ENCODE results near the gene APOD.
A peak's percentile ranks its signal among the peaks of the same experiment; 100 is the strongest.

The APOD gene

DNA sequence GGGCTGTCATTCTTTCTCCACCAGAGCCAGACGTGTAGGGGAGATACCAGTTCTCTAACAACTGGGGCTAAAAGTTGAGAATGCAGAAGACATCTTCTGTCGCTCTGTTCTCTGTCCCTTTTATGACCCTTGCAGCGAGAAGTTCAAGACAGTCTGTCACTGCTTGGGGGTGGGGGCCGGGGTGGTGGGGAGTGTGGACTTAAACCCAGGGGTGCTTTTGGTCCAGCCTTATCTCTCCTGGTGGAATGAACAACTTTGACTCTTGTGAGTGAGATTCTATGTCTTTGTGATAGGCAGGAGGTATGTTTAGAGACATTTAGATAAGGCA is 767 bp upstream of the APOD start:
- DNase-seq: no peak

GRCh38 chr3:195582947-195583346 is 793 bp downstream of the APOD start:
- no peak for DNase-seq

DNA sequence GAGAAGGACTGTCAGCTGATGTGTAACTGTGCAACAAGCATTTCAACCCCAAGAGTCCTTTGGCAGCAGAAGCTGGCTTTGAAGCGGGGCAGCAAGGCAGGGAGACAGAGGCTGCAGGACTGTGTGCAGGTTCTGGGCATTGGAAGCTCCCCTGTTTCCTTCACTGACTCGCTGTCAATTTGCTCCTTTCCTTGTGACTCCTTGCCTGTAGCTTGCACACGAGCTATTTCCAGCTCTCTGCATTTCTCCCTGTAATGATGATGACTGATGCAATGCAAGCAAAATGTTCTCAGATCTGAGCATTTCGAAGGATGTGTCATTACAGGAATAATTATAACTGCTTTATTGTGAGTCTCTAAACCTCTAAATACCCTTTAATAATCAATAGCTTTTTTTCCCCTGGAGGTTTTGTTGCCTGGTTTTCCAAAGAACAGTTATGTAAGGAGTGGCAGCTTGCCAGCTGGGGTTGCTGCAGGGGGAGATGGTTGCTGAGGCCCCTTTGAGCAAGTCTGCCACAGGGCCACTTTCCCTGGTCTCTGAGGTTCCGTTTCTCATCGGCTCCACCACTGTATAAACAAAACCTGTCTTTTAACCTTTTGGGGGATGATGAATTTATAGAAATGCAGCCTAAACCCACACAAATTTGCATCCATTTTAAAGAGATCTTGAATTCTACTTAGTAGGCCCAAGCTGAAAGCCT is 2.8 kb downstream of the APOD start:
- DNase-seq: peak in 1 of 3 donors; percentile 26

DNA sequence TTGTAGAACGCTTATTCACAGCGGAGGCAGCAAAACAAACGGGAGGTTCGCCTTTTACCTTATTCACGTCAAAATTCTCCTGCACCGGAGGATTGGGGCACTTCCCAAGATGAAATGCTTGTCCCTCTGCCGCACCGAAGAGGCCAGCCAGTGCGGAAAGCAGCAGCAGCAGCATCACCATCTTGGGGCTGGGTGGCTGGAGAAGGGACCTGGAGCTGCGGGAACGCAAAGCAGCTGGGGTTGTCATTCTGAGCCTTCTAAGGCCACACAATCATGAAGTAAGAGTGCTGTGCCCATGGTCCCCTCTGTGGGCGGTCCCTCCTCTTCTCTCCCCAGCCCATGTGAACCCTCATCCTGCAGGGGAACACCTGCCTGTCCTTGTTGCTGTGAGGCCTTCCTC is 4.5 kb downstream of the APOD start:
- DNase-seq: no peak

GRCh38 chr3:195578565-195578964 is 5.2 kb downstream of the APOD start:
- DNase-seq: no peak

DNA sequence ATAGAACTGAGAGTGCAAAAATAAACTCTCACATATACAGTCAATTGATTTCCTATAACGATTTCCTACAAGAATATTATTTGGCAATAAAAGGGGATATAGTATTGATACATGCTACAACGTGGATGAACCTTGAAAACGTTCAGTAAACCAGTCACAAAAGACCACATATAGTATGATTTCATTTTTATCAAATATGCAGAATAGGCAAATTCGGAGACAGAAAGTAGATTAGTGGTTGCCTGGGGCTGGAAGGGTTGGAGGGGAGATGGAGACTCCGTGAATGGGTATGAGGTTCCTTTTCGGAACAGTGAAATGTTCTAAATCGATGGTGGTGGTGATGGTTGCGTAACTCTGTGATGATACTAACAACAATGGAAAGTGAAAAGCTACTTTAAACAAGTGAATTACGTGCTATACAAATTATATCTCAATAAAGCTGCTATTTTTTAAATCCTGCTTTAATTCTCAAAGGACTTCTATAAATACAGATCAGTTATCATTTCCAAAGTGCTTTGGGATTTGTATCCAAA is 6.0 kb downstream of the APOD start:
- no peak for DNase-seq

GRCh38 chr3:195574497-195575304 is 9.0 kb downstream of the APOD start:
- peak in 2 of 3 donors; percentile 24 to 25 for DNase-seq

GRCh38 chr3:195573611-195574496 is 9.9 kb downstream of the APOD start:
- DNase-seq: no peak

DNA sequence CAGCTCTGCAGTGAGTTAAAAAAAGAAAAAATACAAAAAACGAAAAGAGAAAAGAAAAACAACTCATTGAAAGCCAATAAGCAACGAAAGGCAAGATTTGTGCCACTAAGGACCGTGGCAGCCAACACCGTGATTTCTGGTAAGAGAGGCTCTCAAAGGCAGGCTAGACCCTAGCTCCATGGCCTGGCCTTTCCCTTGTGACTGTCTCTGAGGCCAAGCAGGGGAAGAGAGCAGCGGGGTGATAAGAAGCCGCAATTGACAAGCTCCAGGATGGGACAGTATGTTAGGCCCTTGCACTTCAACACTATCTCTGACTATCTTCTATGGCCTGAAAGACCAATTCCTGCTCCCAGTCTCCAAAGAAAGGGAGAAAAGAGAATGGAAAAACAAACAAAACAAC is 12.4 kb downstream of the APOD start:
- no peak for DNase-seq

DNA sequence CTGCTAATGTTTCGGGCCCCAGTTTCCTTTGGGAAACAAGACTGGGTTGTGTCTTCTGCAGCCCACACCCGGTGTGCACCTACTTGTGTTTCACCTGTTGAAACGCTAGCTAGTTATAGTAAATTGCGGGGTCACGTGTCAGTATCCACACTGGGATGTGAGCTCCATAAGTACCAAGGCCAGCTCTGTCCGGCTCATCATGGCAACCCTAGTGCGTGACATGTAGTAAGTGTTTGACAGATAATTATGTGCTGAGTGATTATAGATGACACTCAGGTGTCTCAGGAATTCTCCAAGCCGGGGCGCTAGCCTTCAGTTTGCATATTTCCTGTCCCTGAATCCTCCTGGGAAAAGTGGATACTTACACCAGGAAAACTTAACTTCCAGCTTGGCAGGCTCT is 12.8 kb downstream of the APOD start:
- DNase-seq: no peak

DNA sequence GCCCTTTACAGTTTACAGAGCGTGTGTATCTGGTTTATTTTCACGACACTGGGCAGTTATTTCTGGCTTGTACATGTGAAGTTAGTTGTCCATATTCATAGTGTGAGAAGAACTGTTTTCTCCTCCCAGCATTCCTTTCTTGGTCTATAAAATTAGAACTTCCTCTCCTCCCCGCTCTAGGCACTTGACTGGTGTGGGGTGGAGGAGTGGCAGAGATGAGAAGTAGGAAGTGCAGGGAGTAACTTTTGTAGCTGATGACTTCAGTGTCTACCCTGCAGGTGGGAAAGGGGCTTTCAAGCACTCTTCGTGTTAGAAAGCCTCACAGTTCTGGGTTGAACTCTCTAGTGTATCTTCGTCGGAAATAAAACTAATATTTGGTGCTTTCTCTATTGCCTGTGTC is 13.4 kb downstream of the APOD start:
- DNase-seq: no peak

- no peak for DNase-seq
These were observed 15.1 kb downstream of the APOD start for GRCh38 chr3:195568630-195569029.

DNA sequence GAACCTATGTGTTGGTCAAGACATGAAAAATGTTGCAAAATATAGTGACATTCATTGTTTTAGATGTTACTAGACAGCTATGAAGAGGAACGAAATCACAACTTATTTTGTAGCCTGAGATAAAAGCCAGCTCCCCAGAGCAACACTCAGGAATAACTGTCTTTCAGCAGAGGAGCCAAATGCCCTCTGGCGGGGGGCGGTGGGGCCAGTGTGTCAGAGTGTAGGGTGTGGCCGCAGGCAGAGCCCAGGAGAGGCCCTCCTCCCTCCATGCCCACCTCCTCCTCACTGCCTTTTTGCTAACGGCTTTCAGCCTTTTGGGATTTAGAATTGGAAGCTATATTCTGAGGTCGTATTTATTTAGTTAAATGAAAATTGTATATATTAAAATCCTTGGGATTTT is 16.9 kb downstream of the APOD start:
- DNase-seq: no peak

- DNase-seq: no peak
These were observed 18.0 kb downstream of the APOD start for GRCh38 chr3:195565716-195566115.

DNA sequence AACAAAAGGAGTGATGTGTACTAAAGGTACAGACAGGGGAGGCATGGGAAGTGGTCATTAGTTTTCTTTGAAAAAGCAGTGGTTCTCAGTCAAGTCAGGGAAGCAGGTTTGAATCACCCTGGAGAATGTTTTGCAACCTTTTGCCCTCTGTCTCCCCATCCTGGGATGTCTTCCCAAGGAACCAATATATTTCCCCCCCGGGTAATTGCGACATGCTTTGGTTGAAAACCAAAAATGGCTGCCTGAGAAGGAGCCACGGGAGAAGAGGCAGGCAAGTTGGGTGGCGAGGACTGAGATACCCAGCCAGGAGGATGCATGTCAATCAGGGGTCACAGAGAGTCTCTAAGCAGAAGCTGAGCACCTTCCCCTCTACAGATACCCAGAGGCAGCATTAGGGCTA is 20.4 kb downstream of the APOD start:
- DNase-seq: no peak

GRCh38 chr3:195559723-195560409 is 23.9 kb downstream of the APOD start:
- DNase-seq: peak in 1 of 3 donors; percentile 28

DNA sequence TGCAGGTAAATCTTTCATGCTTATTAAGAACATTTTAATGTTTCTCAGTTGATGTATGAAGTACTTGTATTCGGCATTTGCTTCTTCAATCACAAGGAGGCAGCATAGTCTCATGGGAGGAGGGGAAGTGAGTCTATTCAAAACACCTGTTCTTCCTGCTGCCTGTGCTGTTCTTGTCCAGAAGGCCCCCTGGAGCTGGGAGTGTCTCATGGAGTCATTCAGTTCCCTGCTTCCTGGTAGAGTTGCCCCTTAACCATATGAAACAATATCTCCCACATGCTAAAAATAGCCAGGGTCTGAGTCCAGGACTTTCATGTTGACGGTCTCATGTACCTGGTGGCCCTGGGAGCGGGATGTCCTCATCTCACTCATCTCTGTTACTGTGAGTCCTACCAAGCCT is 25.1 kb downstream of the APOD start:
- DNase-seq: no peak

GRCh38 chr3:195557322-195557721 is 26.4 kb downstream of the APOD start:
- DNase-seq: no peak

DNA sequence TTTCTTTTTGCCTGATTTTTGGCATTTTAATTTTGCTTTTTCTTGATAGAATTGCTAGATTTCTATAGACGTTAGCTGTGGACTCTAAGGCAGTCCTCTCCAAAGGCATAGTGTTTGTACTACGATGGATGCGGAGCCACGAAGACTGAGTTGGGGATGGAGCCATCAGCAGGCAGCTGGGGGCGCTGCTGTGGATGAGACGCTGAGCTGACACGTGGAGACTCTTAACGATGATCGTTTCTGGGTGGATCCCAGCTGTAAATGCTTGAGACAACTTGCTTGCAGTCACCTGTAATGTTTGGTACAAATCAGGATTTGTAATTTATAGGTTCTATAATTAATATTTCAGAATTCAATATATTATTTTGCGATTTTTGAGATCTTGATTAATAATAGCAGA is 27.4 kb downstream of the APOD start:
- DNase-seq: peak in 2 of 3 donors; percentile 39 to 49

- DNase-seq: peak in 2 of 3 donors; percentile 51 to 60
These were observed 28.6 kb downstream of the APOD start for GRCh38 chr3:195555110-195555509.

- DNase-seq: no peak
These were observed 29.3 kb downstream of the APOD start for GRCh38 chr3:195554458-195554857.

DNA sequence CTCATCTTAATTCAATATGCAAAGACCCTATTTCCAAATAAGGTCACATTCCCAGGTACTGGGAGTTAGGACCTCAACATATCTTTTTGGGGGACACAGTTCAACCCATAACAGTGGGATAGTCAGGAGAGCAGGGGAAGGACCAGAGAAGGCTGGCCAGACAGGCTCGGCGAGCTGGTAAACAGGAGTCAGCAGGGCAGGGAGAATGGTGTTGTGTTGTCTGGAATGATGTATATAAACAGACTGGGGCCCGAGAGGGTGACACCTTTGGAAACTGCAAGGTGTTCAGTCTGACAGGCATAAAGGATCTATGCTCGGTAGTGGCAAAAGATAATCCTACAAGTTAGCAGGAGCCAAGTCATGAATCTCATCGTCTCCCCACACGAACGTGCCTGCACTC is 30.5 kb downstream of the APOD start:
- no peak for DNase-seq

All from suppressor macrophage treated with lipopolysaccharide for 1 hour (primary cell).